Activated effector memory CD4-positive, alpha-beta T cell treated with Interleukin-2 at 50 U/mL for 16 hours (primary cell): ENCODE results near the gene ZSCAN5C.
"Not testable (repeated sequence)": the region's sequence is repeated elsewhere in the genome, so short reads cannot be mapped to it uniquely, and the experiment has no call there.

Experiments used
- DNase-seq: peaks from one replicate; pipeline ENCODE4 v3.0.0-alpha.2; 2020

ZSCAN5C gene

DNA sequence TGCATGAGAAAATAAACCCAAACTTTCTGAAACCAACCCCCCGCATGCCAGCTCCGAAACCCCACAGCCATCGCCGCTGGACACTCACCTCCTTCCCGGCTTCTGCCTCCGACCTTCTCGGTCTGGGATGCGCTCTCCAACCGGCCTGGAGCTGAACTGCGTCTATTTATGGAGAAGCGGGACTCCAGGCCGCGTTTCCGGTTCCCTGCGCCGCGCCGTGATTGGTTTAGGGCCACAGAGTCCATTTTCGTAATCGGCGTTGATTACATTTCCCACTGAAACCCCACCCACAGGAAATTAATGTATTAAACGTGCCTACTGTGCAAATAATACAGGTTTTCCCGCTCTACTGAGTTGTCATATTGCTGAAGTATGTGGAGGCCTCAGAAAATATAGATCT lies 4.4 kb upstream of the ZSCAN5C start, which contains the start of gene ZSCAN5B:
Gene ZSCAN5B (minus strand): TSS at position 138 of the 400 bp plus-strand sequence. CDS start 4,731 bp downstream, outside the sequence.
- not testable (repeated sequence) for DNase-seq

DNA sequence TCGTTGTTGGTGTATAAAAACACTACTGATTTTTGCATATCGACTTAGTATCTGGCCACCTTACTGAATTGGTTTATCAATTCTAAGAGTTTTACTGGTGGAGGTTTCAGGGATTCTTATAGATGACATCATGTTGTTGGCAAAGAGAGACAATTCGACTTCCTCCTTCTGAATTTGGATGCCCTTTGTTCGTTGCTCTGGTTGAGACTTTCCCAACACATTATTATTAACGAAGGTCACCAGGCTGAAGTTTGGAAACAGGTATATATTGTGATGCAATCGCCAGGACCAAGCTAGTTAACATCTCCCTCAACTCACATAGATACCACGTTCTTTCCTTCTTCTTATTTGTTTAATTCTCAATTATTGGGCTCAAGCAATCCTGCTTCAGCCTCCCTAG lies 2.4 kb upstream of the ZSCAN5C start:
- DNase-seq = no peak

DNA sequence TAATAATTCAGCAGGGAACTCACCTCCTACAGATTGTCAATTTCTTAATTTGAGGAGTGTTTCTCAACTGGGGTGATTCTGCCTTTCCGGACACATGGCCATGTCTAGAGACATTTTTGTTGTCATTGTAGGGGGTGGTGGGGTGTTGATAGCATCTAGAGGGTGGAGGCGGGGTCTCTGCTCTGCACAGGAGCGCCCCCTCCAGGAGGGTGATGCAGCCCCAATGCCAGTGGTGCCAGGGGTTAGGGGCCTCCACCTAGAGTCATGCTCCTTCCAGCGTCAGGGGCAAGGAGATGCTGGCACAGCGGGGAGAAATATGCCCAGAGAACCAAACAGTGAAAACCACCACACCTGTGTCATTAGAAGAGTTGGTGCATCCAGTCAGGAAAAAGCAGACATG lies 5.5 kb downstream of the ZSCAN5C start:
- not testable (repeated sequence) for DNase-seq

DNA sequence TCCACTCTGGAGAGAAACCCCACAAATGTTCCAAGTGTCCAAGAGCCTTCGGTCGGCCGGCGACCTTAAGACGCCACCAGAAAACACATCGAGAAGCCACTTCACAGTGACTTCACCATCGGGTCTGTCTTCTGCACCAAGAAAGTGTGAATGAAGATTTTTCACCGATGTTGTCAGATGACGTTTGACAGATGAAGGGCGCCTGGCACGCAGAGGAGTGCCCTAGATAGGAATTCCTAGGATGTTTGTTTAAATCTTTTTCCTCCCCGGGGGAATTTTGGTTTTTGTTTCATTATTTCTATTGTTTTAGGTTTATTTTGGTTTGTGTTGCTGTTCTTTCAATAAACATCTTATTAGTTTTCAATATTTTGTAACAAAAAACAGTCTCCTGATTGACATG lies 7.0 kb downstream of the ZSCAN5C start:
- DNase-seq = no peak

DNA sequence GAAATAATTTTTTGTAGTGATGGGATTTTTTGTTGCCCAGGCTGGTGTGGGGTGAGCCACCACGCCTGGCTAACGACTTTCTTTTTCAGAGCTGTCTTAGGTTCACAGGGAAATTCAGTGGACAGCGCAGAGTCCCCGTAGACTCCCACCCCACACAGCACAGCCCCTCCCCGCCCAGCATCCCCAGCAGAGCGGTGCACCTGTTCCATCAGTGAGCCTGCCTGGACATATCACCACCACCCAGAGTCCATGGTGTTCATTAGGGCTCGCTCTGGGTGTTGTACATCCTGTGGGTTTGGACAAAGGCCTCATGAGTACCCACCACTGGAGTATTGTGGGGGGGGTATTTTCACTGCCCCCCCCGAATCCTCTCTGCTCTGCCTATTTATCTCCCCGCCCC lies 8.0 kb downstream of the ZSCAN5C start:
- DNase-seq = not testable (repeated sequence)

DNA sequence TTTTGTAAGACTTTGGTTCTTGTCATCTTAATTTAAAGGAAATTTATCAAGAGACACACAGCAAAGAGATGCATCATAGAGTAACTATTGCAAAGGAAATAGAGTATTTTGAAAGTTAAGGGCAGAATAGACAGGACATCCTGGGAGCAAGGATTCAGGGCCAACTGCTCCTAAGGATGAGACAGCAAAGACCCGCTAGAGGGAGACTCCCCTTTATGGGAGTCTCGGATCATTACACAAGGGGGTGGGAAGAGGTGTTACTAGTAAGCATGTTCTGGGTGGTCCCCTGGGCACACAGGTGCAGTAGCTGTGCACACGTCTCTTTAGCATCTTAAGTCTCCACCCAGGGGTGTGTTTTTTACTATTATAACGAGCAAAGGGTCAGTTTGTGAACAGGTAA lies 9.6 kb downstream of the ZSCAN5C start:
- DNase-seq = no peak

DNA sequence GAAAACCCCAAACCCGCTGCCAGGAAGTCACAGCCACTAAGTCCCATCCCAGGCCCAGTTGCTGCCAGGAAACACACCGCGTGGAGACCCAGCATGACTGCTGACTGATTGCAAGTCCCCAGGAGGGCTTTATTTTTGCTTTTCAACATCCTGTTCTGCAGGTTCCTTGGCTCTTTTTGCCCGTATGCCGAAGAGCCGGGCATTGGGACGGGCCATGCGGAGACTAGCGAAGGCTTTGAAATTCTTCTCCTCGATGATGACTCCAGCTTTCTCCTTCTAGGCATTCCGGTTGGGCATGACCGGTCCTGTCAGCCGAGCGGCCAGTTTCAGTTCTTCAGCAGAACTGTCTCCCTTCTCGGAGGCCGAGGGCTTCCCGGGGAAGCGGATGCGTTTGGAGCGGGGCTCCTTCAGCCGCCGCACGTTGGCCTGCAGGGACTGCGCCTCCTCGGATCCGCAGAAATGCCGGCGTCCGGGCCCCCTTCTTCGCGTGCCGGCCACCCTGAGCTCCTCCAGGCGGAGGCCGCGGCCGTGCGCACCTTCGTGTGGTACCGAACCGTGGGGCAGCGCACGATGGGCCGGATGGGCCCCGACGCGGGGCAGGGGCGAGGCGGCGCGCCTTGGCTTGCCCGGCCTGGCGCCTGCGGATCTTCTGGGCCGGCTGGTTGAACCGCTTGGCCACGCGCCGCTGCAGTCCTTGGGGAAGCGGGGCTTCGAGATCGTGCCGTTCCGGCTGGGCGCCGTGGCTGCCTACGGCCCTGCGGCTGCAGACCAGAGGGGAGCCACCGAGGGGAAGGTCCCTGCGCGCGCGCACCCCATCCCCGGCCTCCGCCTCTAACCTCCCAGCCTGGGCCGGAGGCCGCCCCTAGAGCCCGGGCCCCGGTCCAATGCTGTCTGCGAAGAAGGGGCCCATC lies 15.2 kb downstream of the ZSCAN5C start:
- DNase-seq = no peak

DNA sequence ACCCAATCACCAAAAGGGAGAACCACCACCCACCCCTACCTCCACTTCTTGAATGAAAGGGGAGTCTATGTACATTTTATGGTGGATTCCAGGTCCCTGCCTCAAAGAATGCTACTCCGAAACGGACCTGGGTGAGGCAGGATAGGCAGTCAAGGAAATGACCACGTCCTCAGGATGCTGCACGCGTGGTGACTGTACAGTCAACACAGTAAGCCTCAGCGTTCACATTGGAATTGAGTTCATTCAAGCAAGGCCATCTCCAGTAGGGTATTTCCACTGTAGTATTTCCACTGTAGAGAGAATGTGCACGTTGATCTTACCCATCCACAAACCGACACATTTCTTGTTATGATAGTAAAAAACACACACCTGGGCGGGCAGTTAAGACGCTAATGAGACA lies 16.9 kb downstream of the ZSCAN5C start:
- DNase-seq = no peak

DNA sequence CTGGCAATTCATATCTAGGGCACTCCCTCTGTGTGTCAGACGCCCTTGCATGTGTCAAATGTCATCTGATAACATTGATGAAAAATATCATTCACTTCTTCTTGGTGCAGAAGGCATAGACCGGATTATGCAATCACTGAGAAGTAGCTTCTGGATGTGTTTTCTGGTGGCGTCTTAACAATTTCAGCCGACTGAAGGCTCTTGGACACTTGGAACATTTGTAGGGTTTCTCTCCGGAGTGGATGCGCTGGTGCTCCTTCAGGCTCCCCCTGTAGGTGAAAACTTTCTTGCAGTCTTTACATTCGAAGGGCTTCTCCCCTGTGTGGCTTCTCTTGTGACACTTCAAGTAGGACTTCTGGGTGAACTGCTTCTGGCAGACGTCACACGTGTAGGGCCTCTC lies 19.4 kb downstream of the ZSCAN5C start:
- DNase-seq = not testable (repeated sequence)

DNA sequence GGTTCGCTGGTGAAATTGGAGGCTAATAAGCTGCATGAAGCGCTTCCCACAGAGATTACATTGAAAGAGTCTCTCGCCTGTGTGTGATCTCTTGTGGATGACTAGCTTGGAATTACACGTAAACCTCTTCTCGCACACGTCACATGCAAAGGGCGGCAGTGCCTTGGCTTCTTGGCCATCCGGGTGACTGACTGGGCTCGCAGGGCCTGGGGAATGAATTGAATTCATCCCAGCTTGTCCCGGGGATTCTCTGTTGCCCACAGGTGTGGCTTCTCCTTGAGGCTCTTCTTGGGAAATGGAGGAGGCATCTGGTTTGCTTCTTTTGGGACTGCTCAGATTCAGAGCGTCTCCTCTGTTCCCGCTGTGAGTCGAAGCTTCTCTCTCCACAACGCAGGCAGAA lies 19.8 kb downstream of the ZSCAN5C start:
- DNase-seq = no peak

DNA sequence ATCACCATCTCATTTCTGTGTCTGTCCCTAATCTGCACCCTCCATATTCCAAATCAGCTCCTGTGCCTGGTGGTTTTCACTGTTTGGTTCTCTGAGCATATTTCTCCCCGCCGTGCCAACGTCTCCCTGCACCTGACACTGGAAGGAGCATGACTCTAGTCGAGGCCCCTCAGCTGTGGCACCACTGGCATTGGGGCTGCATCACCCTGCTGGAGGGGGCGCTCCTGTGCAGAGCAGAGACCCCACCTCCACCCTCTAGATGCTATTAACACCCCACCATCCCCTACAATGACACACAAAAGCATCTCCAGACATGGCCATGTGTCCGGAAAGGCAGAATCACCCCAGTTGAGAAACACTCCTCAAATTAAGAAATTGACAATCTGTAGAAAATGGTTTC lies 20.8 kb downstream of the ZSCAN5C start:
- DNase-seq = no peak

DNA sequence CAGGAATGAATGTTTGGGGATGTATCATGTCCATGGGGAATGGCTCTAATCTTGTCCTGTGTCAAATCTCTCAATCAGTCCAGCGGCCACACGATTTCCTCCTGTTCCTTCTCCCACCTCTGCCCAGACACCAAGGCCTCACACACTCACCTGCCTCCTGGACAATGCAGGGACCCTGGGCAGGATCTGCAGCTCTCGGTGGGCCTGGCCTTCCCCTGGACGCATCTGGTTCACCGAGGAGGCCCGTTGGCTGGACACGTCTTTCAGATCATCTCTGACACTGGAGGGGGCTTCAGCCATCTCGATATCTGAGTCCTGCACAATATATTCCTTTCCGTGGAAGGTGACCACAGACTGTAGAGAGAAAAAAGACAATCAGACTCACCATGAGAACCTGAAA lies 21.4 kb downstream of the ZSCAN5C start:
- DNase-seq = no peak

DNA sequence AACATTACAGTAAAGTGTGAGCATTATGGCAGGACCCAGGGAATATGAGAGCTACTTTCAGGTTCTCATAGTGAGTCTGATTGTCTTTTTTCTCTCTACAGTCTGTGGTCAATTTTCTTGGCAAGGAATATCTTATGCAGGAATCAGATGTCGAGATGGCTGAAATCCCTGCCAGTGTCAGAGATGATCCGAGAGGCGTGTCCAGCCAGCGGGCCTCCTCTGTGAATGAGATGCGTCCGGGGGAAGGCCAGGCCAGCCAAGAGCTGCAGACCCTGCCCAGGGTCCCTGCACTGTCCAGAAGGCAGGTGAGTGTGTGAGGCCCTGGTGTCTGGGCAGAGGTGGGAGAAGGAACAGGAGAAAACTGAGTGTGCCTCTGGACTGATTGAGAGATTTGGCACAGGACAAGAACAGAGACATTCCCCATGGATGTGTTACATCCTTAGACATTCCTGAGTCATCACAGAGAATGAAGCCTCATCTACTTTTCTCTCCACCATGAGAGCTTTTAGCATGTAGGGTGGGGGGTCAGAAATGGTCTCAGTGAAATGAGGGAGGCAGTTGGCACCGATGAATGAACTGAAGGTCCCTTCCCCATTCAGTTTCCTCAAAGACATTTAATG lies 43.2 kb downstream of the ZSCAN5C start:
- DNase-seq = no peak

DNA sequence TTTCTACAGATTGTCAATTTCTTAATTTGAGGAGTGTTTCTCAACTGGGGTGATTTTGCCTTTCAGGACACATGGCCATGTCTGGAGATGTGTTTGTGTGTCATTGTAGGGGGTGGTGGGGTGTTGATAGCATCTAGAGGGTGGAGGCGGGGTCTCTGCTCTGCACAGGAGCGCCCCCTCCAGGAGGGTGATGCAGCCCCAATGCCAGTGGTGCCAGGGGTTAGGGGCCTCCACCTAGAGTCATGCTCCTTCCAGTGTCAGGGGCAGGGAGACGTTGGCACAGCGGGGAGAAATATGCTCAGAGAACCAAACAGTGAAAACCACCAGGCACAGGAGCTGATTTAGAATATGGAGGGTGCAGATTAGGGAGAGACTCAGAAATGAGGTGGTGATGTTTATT lies 43.7 kb downstream of the ZSCAN5C start:
- DNase-seq = not testable (repeated sequence)

DNA sequence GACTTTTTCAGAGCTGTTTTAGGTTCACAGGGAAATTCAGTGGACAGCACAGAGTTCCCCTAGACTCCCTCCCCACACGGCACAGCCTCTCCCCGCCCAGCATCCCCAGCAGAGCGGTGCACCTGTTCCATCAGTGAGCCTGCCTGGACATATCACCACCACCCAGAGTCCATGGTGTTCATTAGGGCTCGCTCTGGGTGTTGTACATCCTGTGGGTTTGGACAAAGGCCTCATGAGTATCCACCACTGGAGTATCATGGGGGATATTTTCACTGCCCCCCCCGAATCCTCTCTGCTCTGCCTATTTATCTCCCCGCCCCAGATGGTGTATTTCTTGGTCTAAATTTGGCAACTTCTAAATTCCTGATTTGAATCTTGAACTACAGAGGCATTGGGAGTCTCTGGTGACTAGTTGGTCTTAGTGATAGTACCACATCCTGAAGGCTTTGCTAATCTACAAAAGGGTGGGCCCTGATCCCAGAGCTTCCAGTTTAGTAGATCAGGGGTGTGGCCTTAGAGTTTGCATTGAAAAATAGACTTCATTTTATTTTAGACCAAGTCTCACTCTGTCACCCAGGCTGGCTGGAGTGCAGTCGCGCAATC lies 46.8 kb downstream of the ZSCAN5C start:
- DNase-seq = not testable (repeated sequence)

DNA sequence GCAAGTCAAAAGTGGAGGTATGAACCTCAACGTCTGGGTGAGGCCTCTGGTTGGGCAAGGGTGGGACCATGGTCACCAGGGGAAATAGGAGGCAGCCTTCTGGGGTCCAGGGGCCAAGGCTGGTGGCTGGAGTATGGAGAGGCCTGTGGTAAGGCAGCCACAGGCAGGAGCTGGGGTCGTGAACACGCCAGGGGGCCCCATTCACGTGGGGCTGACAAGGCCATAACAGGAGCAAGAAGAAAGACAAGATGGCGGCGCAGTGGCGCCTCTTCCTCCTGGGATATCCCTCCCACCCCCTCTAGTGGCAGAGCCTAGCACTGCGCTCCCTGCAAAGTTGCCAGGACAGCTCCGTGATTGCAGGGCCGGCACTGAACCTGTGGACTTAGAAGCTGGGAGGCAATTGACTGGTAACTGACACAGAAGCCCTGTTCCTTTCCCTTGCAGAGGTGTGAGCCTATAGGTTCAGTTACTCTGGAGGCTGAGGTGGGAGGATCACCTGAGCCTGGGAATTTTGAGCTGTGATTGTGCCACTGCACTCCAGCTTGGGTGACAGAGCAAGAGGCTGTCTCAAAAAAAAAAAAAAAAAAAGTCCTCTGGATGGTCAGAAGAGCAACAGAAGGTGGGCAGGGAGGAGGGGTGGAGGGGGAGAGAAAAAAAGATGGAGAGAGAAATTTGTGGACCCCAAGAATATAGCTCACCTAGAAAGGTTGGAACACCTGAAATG lies 50.8 kb downstream of the ZSCAN5C start:
- DNase-seq = peak; percentile 33

DNA sequence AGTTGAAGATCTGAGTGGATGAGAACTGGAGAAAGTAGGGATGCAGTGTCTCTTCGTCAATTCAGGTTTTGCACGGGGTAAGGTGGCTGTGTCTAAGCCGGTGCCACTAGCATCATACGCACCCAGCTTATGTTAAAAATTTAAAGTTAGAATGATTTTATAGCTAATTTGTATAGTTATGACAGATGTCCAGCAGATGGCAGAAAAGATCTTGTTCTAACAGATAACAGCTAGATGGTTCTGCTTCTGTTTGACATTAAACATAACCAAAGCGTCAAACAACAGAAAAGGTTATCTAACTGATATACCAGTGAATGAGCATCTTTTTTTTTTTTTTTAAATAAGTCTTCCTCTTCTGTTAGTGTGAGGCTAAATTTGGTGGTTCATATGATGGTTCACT lies 51.7 kb downstream of the ZSCAN5C start:
- no peak for DNase-seq

DNA sequence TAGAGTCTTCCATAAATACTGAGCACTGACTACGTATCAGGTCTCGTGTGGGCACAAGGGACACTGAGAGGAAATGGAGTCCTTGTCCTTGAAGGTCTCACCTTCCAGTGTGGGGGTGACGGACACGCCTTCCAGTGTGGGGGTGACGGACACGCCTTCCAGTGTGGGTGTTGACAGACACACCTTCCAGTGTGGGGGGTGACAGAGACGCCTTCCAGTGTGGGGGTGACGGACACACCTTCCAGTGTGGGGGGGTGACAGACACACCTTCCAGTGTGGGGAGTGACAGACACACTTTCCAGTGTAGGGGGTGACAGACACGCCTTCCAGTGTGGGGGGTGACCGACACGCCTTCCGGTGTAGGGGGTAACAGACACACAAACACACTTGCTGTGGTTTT lies 56.2 kb downstream of the ZSCAN5C start:
- no peak for DNase-seq
